ENCODE data around the gene ADGRG3. TPM values are rescaled to one million over a fixed set of nuclear protein-coding genes. Genes with fewer than 3 reads are reported as not detected.

ADGRG3 gene
- polyA plus RNA-seq, 1 donor (not counting 4 experiments of a cell fraction or from before 2014, with no cell fraction given) = not detected

DNA sequence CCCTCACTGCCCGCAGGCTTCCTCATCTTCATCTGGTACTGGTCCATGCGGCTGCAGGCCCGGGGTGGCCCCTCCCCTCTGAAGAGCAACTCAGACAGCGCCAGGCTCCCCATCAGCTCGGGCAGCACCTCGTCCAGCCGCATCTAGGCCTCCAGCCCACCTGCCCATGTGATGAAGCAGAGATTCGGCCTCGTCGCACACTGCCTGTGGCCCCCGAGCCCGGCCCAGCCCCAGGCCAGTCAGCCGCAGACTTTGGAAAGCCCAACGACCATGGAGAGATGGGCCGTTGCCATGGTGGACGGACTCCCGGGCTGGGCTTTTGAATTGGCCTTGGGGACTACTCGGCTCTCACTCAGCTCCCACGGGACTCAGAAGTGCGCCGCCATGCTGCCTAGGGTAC is 4.7 kb upstream of the ADGRG3 start:
- no peak for DNase-seq (ENCODE audit: low read depth, low spot score)
- no peaks in the 10 kb centered on the region for H3K9me1 ChIP-seq (ENCODE audit: control insufficient read depth, extremely low read depth, insufficient read depth, low read length)
- H3K9me3 ChIP-seq (ENCODE audit: control insufficient read depth, low read depth, low read length) = no peaks in the 10 kb centered on the region
- dilution Hi-C loops (cut with MboI; ENCODE audit: extremely low pct_ligation_motif_present, low sequenced_read_pairs) = no loop called here
- H3K36me3 ChIP-seq (ENCODE audit: control insufficient read depth in 2 of 2, extremely low read depth in 1 of 2, insufficient read depth in 2 of 2, low read length in 2 of 2) = peaks cover 30 to 41% of the 10 kb centered on the region in 2 experiments
- no peak for TF ChIP-seq EZH2 (IDR thresholded peaks at IDR 0.05; ENCODE audit: low read length)
- TF ChIP-seq, protein P1, sequence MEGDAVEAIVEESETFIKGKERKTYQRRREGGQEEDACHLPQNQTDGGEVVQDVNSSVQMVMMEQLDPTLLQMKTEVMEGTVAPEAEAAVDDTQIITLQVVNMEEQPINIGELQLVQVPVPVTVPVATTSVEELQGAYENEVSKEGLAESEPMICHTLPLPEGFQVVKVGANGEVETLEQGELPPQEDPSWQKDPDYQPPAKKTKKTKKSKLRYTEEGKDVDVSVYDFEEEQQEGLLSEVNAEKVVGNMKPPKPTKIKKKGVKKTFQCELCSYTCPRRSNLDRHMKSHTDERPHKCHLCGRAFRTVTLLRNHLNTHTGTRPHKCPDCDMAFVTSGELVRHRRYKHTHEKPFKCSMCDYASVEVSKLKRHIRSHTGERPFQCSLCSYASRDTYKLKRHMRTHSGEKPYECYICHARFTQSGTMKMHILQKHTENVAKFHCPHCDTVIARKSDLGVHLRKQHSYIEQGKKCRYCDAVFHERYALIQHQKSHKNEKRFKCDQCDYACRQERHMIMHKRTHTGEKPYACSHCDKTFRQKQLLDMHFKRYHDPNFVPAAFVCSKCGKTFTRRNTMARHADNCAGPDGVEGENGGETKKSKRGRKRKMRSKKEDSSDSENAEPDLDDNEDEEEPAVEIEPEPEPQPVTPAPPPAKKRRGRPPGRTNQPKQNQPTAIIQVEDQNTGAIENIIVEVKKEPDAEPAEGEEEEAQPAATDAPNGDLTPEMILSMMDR (optimal IDR thresholded peaks at IDR 0.05 in 1 of 3, IDR thresholded peaks at IDR 0.05 in 1 of 3, conservative IDR thresholded peaks at IDR 0.05 in 1 of 3; ENCODE audit: extremely low read depth in 1 of 3, insufficient read depth in 2 of 3, low read length in 3 of 3) = no peak
- H3K4me1 ChIP-seq (ENCODE audit: control insufficient read depth, extremely low read depth, insufficient read depth, low read length) = no peaks in the 10 kb centered on the region
- no peaks in the 10 kb centered on the region for H3K27me3 ChIP-seq (ENCODE audit: control insufficient read depth, extremely low read depth, insufficient read depth, low read length)
- no peaks in the 10 kb centered on the region for H4K20me1 ChIP-seq (ENCODE audit: control insufficient read depth, extremely low read depth, insufficient read depth, low read length)
- H3K9ac ChIP-seq (ENCODE audit: control insufficient read depth, extremely low read depth, insufficient read depth, low read length) = no peak overlapping the region
- H3K4me2 ChIP-seq (ENCODE audit: control insufficient read depth, extremely low read depth, insufficient read depth, low read depth, low read length) = no peak overlapping the region
- H3K4me3 ChIP-seq (ENCODE audit: control insufficient read depth in 2 of 3, extremely low read depth in 1 of 3, insufficient read depth in 2 of 3, low read depth in 1 of 3, low read length in 3 of 3) = no peak overlapping the region
- no peak overlapping the region for H2AFZ ChIP-seq (ENCODE audit: control insufficient read depth, low read length)
- H3K79me2 ChIP-seq (ENCODE audit: control insufficient read depth, insufficient read depth, low read length) = no peaks in the 10 kb centered on the region
- H3K27ac ChIP-seq (ENCODE audit: control insufficient read depth, insufficient read depth, low read length) = no peak overlapping the region
- no peak for FAIRE-seq

DNA sequence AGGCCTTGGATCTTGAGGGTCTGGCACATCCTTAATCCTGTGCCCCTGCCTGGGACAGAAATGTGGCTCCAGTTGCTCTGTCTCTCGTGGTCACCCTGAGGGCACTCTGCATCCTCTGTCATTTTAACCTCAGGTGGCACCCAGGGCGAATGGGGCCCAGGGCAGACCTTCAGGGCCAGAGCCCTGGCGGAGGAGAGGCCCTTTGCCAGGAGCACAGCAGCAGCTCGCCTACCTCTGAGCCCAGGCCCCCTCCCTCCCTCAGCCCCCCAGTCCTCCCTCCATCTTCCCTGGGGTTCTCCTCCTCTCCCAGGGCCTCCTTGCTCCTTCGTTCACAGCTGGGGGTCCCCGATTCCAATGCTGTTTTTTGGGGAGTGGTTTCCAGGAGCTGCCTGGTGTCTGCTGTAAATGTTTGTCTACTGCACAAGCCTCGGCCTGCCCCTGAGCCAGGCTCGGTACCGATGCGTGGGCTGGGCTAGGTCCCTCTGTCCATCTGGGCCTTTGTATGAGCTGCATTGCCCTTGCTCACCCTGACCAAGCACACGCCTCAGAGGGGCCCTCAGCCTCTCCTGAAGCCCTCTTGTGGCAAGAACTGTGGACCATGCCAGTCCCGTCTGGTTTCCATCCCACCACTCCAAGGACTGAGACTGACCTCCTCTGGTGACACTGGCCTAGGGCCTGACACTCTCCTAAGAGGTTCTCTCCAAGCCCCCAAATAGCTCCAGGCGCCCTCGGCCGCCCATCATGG is 4.0 kb upstream of the ADGRG3 start:
- Histone ChIP-seq H2AFZ (ENCODE audit: control insufficient read depth, low read length) (no peak overlapping the region), H3K27ac (ENCODE audit: control insufficient read depth, insufficient read depth, low read length) (no peak overlapping the region), H3K79me2 (ENCODE audit: control insufficient read depth, insufficient read depth, low read length) (no peaks in the 10 kb centered on the region), H3K9ac (ENCODE audit: control insufficient read depth, extremely low read depth, insufficient read depth, low read length) (no peak overlapping the region), H3K4me3 (ENCODE audit: control insufficient read depth in 2 of 3, extremely low read depth in 1 of 3, insufficient read depth in 2 of 3, low read depth in 1 of 3, low read length in 3 of 3) (no peak overlapping the region), H3K9me1 (ENCODE audit: control insufficient read depth, extremely low read depth, insufficient read depth, low read length) (no peaks in the 10 kb centered on the region), H4K20me1 (ENCODE audit: control insufficient read depth, extremely low read depth, insufficient read depth, low read length) (no peaks in the 10 kb centered on the region), H3K9me3 (ENCODE audit: control insufficient read depth, low read depth, low read length) (no peaks in the 10 kb centered on the region), H3K4me1 (ENCODE audit: control insufficient read depth, extremely low read depth, insufficient read depth, low read length) (no peaks in the 10 kb centered on the region), H3K4me2 (ENCODE audit: control insufficient read depth, extremely low read depth, insufficient read depth, low read depth, low read length) (no peak overlapping the region), H3K27me3 (ENCODE audit: control insufficient read depth, extremely low read depth, insufficient read depth, low read length) (no peaks in the 10 kb centered on the region), H3K36me3 (ENCODE audit: control insufficient read depth in 2 of 2, extremely low read depth in 1 of 2, insufficient read depth in 2 of 2, low read length in 2 of 2) (peaks cover 26 to 35% of the 10 kb centered on the region in 2 experiments)
- DNase-seq (ENCODE audit: low read depth, low spot score) (no peak), FAIRE-seq (no peak)
- no peak for TF ChIP-seq EZH2 (IDR thresholded peaks at IDR 0.05; ENCODE audit: low read length)
- TF ChIP-seq, protein P1 (optimal IDR thresholded peaks at IDR 0.05 in 1 of 3, IDR thresholded peaks at IDR 0.05 in 1 of 3, conservative IDR thresholded peaks at IDR 0.05 in 1 of 3; ENCODE audit: extremely low read depth in 1 of 3, insufficient read depth in 2 of 3, low read length in 3 of 3) = no peak
- dilution Hi-C loops (cut with MboI; ENCODE audit: extremely low pct_ligation_motif_present, low sequenced_read_pairs) = no loop called here
